T-helper 22 cell (primary cell): ENCODE measurements around the gene PTPRN2.
"Not testable (repeated sequence)": the region's sequence is repeated elsewhere in the genome, so short reads cannot be mapped to it uniquely, and the experiment has no call there.

Experiments
- DNase-seq: peaks from one replicate; pipeline ENCODE4 v3.0.0-alpha.2; 2020; ENCODE audit warnings: low read depth

Gene PTPRN2

DNA sequence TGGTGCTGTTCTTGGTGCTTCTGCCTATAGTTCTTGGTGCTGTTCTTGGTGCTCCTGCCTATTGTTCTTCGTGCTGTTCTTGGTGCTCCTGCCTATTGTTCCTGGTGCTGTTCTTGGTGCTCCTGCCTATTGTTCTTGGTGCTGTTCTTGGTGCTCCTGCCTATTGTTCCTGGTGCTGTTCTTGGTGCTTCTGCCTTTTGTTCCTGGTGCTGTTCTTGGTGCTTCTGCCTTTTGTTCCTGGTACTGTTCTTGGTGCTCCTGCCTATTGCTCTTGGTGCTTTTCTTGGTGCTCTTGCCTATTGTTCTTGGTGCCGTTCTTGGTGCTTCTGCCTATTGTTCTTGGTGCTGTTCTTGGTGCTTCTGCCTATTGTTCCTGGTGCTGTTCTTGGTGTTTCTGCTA, 71.1 kb downstream of the PTPRN2 start:
- no peak for DNase-seq

DNA sequence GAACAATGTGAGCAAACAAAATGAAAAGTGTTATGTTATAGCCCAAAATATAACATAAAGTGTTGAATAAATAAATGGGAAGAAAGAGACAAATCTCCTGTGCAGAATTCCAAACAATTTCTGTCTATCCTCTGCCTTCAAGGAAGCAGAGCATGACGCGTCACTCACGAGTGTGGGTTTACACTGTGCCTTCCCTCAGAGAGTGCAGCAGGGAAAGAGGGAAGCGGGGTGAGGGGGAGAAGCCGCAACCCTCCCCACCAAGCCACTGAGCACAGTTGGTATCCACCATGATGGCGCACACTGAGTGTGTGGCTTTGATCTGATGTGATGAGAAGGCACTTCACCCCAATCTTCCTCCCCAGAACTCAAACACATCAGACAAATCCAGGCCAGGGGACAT, 74.8 kb downstream of the PTPRN2 start:
- no peak for DNase-seq

DNA sequence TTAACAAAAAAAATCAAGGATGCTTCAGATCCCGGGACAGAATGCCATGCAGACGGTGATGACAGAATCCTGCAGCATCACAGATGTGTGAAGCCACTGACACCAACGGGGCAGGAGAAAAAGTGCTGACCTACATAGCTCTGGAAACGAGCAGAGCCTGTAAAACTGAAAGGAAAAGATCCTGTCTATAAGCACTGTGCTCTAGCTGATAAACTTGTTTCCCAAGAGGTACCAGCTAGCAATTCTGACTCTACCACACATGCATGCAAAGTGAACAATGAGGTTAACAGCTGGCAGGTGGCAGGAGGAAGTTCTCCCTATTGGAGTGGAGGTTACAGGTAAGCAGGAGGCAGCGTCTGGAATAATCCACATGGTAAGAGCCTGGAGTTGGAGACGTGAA, 75.6 kb downstream of the PTPRN2 start:
- DNase-seq = no peak

DNA sequence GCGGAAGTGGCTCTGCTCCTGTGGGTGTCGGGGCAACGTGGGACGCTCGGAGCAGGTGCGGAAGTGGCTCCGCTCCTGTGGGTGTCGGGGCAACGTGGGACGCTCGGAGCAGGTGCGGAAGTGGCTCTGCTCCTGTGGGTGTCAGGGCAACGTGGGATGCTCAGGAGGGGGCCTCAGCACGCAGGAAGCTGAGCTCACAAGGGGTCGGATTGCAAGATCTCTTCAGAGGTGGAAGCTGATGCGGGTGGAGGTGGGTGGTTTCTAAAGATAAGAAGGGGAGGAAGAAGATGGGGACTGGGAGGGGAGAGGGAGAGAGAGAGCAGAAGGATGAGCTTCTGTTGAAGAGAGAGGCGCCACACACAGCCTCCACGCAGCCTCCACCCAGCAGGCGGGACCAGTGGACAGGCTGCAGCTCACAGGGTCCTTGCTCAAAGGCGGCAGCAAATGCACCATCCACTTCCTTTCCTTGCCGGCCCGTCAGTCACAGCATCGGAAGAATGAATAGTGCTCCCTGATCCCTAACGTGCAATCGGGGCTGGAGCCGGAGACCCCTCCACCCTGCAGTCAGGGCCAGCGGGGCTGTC, 78.7 kb downstream of the PTPRN2 start:
- DNase-seq = no peak

DNA sequence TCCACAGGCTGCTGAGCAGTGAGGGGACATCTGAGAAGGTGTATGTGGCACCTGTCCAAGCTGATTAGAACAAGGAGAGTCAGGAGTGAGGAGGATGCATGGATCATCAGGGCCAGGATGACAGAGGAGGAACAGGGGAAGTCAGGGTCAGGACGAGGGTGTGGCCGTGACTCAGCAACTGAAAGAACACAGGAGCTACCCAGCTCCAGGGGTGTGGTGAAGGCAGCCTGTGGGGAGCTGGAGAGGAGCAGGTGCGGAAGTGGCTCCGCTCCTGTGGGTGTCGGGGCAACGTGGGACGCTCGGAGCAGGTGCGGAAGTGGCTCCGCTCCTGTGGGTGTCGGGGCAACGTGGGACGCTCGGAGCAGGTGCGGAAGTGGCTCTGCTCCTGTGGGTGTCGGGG, 79.3 kb downstream of the PTPRN2 start:
- DNase-seq = not testable (repeated sequence)

DNA sequence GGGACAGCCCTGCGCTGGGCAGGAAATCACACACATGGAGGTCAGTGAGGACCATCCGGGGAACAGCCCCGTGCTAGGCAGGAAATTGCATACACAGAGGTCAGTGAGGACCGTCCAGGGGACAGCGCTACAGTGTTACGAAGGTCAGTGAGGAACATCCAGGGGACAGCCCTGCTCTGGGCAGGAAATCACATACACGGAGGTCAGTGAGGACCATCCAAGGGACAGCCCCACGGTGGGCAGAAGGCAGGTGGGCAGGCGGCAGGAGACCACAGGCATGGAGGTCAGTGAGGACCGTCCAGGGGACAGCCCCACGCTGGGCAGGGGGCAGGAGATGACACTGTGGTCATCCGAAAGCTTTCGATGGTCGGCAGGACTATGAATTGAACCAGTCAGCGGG, 79.7 kb downstream of the PTPRN2 start:
- no peak for DNase-seq

DNA sequence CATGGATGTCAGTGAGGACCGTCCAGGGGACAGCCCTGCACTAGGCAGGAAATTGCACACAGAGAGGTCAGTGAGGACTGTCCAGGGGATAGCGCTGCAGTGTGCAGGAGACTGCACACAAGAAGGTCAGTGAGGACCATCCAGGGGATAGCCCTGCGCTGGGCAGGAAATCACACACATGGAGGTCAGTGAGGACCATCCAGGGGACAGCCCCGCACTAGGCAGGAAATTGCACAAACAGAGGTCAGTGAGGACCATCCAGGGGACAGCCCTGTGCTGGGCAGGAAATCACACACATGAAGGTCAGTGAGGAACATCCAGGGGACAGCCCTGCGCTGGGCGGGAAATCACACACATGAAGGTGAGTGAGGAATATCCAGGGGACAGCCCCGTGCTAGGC, 80.4 kb downstream of the PTPRN2 start:
- not testable (repeated sequence) for DNase-seq

DNA sequence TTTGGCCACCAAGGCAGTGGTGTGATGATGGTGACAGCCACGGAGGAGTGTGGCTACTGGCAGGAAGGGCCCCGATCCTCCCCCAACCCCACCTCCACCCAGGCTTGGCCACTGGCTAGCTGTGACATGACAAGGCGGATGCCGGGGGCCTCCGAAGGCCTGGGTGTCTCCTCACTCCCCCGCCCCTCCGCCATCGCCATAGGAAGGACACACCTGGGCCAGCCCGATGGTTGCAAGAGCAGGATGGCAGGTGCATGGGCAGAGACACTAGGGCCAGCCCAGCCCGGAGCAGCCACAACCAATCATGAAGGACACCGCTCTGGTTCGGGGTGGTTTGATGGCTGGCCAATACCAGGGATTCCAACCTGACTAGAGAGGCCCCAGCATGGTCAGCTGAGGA, 81.0 kb downstream of the PTPRN2 start:
- no peak for DNase-seq

DNA sequence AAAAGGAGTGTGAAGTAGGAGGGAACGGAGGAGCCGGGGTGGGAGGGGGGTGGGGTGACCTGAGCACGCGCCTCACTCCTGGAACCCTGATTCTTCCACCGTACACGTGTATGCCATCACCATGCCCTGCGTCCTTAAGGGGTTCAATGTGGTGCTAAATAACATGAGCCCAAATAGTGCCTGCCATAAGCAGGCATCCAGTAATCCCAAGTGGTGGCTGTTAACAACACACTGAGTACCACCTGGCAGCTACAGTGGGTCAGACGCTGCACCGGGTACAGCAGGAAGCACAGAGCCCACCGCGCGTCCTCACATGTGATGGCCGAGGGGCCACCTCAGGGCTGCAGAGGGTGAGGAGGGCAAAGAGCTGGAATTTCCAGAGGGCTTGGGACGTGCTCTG, 81.9 kb downstream of the PTPRN2 start:
- DNase-seq = no peak

DNA sequence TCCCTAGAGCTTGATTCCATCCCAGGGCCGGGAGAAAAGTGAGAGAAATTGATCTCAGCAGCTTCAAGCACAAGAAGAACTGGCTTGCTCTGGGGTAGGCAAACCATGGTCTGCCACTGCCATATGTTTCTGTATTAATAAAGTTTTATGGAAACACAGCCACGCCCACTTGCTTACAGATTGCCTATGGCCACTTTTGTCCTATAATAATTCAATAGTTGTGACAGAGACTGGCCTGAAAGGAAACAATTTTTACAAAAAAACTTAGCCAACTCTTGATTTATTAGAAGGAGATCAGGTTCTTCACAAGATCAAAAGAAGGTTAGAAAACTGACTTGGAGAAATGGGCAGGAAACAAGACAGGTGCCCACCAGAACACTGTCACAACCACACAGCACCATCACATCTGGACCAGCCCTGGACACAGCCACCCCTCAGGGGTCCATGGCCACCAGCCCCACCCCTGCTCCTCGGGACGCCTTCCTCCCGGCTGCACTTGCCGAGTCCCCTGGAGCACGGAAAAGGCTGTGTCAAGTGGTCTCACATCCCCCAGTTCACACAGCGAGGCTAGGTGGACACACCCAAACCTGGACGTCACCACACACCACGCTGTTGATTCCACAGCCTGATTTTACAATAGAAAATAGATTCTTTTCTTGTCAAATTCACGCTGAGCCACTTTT, 85.4 kb downstream of the PTPRN2 start:
- no peak for DNase-seq

DNA sequence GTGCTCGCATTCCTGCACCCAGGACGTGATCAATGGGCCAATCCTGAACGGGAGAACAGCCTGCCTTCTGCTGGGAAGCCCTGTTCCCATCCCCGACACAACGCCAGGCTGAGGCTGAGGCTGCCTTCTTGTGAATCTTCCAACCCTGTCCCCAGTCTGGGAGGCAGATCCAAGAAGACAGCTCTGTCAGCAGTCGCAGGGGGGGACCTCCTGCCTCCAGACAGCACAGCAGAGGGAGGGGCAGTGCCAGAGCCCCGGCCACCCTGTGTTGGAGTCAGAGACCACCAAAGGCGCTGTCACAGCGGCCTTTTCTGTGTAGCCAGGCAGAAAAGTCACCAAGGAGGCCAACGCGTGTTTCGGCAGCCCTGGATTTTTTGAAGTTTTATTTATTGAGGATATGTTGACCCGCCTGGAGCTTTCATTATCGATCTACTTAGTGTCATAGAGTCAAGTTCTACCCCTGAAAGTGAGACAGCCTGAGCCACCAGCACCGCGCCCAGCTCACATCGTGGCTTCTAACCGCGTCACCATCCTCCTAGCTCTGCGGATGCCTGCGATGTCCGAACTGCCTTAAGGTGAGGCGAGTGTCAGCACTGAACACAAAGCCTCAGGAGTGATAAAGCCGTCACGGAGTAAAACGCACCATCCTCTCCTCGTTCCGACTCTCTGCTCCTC, 86.1 kb downstream of the PTPRN2 start:
- no peak for DNase-seq

DNA sequence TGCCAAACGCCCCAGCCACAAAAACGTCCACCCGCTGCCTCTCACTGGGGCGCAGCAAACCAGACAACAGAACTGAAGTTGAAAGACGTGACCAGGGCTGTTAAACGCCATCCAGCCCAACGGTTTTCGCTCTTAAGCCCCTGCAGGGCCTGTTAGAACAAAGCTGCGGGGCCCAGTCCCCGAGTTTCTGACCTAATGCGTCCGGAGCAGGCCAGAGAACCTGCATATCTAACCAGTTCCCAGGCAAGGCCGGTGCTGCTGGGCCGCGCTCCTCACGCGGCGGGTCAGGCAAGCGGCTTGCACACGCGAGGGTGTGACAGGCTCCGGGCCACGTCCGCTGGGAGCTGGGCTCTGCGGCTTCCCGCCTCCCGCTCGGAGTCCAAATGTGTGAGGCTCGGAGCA, 87.0 kb downstream of the PTPRN2 start:
- no peak for DNase-seq

DNA sequence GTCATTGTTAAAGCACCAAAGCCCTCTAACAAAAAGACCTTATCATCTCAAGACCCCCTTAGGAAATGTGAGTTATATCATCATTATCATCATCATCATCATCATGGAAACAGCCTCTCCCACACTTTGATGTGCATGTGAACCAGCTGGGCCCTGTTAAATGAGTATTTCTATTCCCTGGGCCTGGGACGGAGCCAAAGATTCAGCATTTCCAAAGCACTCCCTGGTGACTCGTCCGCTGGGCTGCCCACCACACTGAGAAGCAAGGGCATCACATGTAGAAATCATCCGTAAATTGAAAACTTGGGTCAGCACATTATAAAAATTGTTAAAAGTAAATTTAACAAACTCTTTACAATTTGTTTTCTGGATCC, 88.6 kb downstream of the PTPRN2 start:
- no peak for DNase-seq

DNA sequence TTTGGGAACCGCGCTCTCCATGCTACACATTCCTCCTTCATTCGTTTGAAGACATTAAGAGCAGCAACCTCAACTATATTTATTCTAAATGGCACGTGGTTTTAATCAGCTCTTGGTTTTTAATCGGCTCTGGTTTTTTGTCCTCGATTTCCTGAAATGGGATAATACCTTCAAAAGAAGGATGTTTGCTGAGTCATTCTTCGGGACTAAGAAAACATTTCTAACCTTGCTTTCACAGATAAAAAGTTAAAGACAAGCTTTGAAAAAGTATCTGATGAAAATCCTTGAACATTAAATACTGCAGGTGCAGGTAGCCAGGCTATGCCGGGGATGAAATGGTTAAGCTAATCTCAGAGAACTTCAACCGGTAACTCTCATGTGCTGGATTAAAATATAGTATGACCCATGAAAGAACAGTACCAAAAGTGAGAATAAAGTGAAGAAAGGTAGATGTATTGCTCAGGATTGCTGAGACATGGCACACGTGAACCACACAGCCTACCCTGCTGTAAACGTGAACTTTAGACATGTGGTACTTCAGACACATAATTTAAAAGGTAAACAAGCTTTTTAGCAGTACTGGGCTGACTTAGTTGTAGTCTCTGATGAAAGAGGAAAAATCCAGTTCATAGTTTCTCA, 89.1 kb downstream of the PTPRN2 start:
- no peak for DNase-seq

DNA sequence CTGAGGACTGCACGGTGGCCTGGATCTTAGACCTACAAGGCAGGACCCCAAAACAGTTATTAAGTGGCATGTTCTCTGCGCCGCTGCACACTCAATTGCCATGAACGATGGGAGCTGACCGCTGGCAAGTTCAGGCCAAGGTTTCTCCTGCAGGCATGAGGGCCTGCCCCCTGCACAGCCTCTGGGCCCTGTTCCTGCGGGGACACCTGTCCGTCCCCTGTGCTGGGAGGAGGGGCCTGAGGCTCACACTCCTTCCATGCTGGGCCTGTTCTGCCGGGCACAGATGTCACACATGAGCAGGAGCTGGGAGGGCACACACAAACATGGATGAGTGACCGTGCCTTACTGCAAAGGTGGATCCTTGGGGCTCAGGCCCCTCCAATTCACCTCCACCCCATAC, 90.0 kb downstream of the PTPRN2 start:
- no peak for DNase-seq

DNA sequence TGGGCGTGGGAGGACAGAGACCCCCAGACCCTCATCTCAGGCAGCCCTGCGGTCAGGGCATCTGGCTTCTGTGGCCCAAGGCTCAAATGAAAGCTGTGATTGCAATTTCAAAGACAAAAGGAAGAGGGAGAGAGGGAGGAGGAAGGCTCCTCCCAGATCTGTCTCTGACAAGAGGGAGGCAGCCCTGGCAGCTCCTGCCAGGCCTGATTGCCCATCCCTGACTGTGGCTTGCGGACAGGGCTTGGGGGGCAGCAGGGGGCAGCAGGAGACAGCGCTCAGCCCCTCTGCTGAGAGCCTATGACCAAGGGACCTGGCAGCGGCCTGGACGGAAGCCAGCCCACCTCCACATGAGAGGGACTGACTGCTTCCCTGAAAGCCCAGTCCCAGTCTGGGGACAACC, 91.8 kb downstream of the PTPRN2 start:
- no peak for DNase-seq

DNA sequence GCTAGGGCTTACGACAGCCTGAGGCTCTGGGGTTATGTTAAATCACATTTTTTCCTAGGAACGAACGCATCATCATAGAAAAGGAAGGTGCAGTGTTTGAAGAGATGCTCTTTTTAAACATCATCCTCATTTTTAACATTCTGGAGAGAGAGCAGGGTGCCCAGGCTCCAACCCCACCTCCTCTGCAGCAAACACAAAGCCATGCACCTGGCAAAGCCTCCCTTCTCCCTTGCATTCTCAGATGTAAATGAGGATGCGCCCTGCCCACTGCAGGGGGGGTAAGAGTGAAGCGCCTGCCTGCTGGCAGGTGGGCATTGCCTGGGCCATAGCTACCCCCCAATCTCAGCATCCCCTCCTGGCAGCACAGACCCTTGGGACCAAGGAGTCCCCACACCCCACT, 92.4 kb downstream of the PTPRN2 start:
- DNase-seq = no peak

DNA sequence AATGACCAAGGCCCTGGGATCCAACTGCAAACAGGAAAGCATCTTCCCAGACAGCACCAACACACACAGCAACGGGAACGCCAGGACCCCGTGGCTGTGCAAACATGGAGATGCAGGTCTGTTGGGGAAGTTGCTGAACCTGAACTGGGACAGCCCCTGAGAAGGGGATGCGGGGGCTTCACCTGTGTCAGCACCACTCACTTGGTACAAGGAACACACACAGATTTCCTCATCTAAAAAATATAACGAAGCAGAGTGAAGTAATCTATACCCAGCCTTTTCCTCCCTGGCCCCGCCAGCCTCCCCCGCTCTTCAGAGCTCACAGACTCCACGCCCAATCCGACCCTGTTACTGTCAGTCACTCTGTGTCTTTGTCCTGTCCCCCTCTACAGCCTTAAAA, 93.0 kb downstream of the PTPRN2 start:
- no peak for DNase-seq

DNA sequence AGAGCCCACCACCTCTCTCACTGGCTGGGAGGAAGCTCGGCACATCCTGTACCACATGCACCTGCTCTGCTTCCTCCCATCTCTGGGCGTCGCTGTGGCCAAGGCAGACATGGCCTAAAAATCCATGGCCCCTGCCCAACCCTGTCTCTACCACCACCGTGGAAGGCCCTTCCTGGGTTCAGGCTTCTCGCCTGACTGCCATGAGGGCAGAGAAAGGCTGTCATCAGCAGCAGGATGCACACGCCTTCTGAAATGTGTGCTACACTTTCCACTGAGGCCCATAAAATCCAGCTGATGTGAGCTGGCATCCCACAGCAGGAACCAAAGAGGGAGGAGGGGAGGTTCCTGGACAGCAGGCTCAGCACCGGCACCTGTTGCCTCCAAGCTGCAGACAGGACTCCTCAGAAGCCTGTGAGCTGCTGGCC, 93.4 kb downstream of the PTPRN2 start:
- no peak for DNase-seq

DNA sequence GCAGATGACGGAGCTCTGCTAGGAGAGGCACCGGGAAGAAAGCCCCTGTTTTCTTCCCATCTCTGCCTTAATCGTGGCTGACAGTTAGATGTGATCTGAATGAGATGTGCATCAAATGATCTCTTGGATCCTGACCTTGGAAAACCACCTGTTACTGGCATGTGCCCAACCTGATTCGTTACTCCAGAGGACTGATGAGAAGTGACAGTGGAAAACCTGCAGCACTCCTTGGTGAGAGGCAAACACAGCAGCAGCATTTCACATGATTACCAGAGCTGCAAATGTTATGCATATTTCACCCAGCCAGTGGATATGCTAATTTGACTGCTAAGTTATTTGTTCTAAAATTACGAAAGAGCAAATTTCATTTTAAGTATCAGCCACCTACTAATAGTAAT, 95.3 kb downstream of the PTPRN2 start:
- no peak for DNase-seq

DNA sequence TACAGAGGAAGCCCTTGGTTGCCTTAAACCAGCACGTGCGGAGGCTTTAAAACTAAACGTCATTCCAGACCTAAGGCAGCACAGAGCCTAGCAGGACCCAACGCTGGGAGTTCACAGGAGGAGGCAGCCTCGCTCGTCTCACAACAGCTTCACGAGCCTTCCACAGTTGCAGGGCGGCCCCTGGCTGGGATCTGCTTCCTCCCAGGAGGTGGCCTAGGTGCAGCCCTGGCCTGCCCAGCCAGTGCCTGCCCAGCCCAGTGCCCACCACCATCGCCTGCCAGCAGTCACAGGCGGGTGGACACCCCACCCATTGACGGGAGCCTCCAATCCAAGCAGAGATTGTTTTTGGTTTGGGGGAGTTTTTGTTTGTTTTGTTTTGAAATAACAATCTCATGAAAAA, 96.5 kb downstream of the PTPRN2 start:
- no peak for DNase-seq

DNA sequence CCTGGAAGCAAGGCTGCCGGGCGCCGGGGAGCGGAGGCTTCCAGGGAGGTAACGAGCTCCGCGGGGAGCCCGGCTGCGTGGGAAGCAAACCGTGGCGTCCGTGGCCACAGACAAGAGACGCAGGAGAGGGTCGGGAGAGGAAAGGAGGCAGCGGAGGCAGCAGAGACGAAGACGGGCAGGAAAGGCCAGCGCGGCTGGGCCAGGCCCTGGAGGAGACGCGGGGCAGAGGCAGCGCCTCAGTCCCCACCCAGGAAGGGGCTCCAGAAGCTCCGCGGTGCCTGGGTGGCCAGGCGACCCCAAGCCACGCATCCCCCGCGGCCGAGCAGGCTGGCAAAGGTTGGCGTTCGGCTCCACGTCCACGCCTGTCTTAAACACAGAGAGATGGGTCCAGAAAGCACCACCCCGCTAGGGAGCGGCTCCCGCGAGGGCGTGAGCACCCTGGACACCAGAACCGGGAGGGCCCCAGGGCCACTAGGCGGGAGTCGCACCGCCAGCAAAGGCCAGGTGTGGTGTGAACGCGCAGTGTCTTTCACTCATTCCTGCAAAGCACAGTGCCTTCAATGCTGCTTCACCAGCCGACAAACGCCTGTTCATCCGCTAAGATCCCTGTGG, 97.3 kb downstream of the PTPRN2 start:
- no peak for DNase-seq
